Caco-2 (cell line): Measurements from ENCODE around the gene ZNF319. TPM values are rescaled to one million over a fixed set of nuclear protein-coding genes. Genes with fewer than 3 reads are reported as not detected.

Experiments
- BruUV-seq: library from RNA; stranded (reverse); fragments of 400-500 nt; replicated peaks from 2 replicates; lab custom pipeline; 2021; lab: Mats Ljungman, UMichigan
- CTCF ChIA-PET: fragments of 300-600 bp; sonication (Branson Sonifier 250); formaldehyde crosslinking; loops from one replicate; lab custom pipeline; 2022; ENCODE audit warnings: antibody characterized with exemption; lab: Charles Lee
- POLR2A ChIA-PET: fragments of 300-600 bp; sonication (Branson Sonifier 250); formaldehyde crosslinking; loops from one replicate; lab custom pipeline; 2022; ENCODE audit warnings: antibody characterized with exemption; lab: Charles Lee
- DNase-seq, 2 experiments: peaks; one replicate each; pipeline versions ENCODE4 v3.0.0 to v3.0.0-alpha.2; 2020 to 2022
- H3K27me3 ChIP-seq: replicated peaks from 2 replicates; pipeline ENCODE4 v1.6.0; 2011; ENCODE audit warnings: low read length; ENCODE audit not compliant: control insufficient read depth, insufficient read depth
- H3K36me3 ChIP-seq: 2 replicates; pipeline ENCODE4 v1.5.1; 2011; ENCODE audit warnings: low read length; ENCODE audit not compliant: control insufficient read depth, insufficient read depth
- H3K4me1 ChIP-seq: fragments of 250-450 bp; sonication (Bioruptor Pico); 2 replicates; pipeline ENCODE4 v1.5.1; 2020; ENCODE audit warnings: mild to moderate bottlenecking
- H3K4me3 ChIP-seq: 2 replicates; pipeline ENCODE4 v1.5.1; 2011; ENCODE audit warnings: low read depth, mild to moderate bottlenecking, control low read depth, low read length
- H3K9me3 ChIP-seq: fragments of 250-450 bp; sonication (Bioruptor Pico); 2 replicates; pipeline ENCODE4 v1.5.1; 2020; ENCODE audit warnings: mild to moderate bottlenecking, moderate library complexity
- H3K27ac Mint-ChIP-seq: one replicate; pipeline ENCODE4 v1.8.0; 2022; ENCODE audit warnings: mixed read lengths; ENCODE audit not compliant: unreplicated experiment
- H3K27me3 Mint-ChIP-seq: one replicate; pipeline ENCODE4 v1.8.0; 2022; ENCODE audit warnings: mixed read lengths; ENCODE audit not compliant: insufficient read depth, unreplicated experiment
- H3K36me3 Mint-ChIP-seq: one replicate; pipeline ENCODE4 v1.8.0; 2022; ENCODE audit warnings: mild to moderate bottlenecking, mixed read lengths; ENCODE audit not compliant: insufficient read depth, unreplicated experiment
- H3K4me1 Mint-ChIP-seq: one replicate; pipeline ENCODE4 v1.8.0; 2022; ENCODE audit warnings: low read depth, mixed read lengths; ENCODE audit not compliant: unreplicated experiment
- H3K4me3 Mint-ChIP-seq: one replicate; pipeline ENCODE4 v1.8.0; 2022; ENCODE audit warnings: mild to moderate bottlenecking, moderate library complexity, mixed read lengths; ENCODE audit not compliant: unreplicated experiment
- H3K9me3 Mint-ChIP-seq: one replicate; pipeline ENCODE4 v1.8.0; 2022; ENCODE audit warnings: mixed read lengths; ENCODE audit not compliant: unreplicated experiment
- CTCF ChIP-seq, 2 experiments: fragments of 200-600 bp in 1 of 2; IDR thresholded peaks; 1 replicate in 1 of 2; 2 replicates in 1 of 2; pipeline versions ENCODE4 v1.5.1 to v1.8.0; 2011 to 2022; ENCODE audit warnings: antibody characterized with exemption in 1 of 2, control low read depth in 1 of 2, inconsistent platforms in 1 of 2, low read depth in 1 of 2, low read length in 1 of 2, mild to moderate bottlenecking in 1 of 2, moderate library complexity in 1 of 2; ENCODE audit not compliant: insufficient read depth in 1 of 2, severe bottlenecking in 1 of 2, unreplicated experiment in 1 of 2
- intact Hi-C: fragments of 100-400 bp; cut with micrococcal nuclease; formaldehyde crosslinking; loops from one replicate; pipeline ENCODE4 v1.10.0; 2022; ENCODE audit not compliant: unreplicated experiment
- total RNA-seq: library from RNA; stranded (reverse); gene quantifications from 2 replicates; pipeline ENCODE4 v1.2.3, GENCODE V29; 2022

ZNF319 gene
- total RNA-seq, 1 experiment from 2014 or later = 16.3 TPM

- Histone ChIP-seq H3K9me3 (no peaks in the 10 kb centered on the region), H3K36me3 (peaks cover 3% of the 10 kb centered on the region; the same call in 1 of the 2 replicates), H3K27me3 (no peaks in the 10 kb centered on the region), H3K4me3 (no peak overlapping the region), H3K4me1 (peaks cover 8% of the 10 kb centered on the region; the same call in 1 of the 2 replicates)
- Mint-ChIP-seq H3K9me3 (no peaks in the 10 kb centered on the region), H3K27ac (no peak overlapping the region), H3K27me3 (no peaks in the 10 kb centered on the region), H3K36me3 (no peaks in the 10 kb centered on the region), H3K4me3 (no peak overlapping the region), H3K4me1 (no peaks in the 10 kb centered on the region)
- intact Hi-C loops = no loop called here
- no peak for DNase-seq
- no TSS peak for BruUV-seq
- ChIA-PET CTCF (no interaction called here), POLR2A (no interaction called here)
- no peak for TF ChIP-seq CTCF (IDR thresholded peaks at IDR 0.05; ENCODE audit: insufficient read depth in 1 of 2, low read depth in 1 of 2, low read length in 1 of 2, severe bottlenecking in 1 of 2, unreplicated experiment in 1 of 2)
Observed at GRCh38 chr16:58042001-58042885, 41.8 kb upstream of the ZNF319 start.

- no peaks in the 10 kb centered on the region for H3K9me3 Mint-ChIP-seq
- H3K27ac Mint-ChIP-seq = no peak overlapping the region
- H3K4me1 Mint-ChIP-seq = no peaks in the 10 kb centered on the region
- H3K27me3 ChIP-seq = no peaks in the 10 kb centered on the region
- no peaks in the 10 kb centered on the region for H3K9me3 ChIP-seq
- BruUV-seq = no TSS peak
- no peak for TF ChIP-seq CTCF (IDR thresholded peaks at IDR 0.05; ENCODE audit: insufficient read depth in 1 of 2, low read depth in 1 of 2, low read length in 1 of 2, severe bottlenecking in 1 of 2, unreplicated experiment in 1 of 2)
- H3K36me3 Mint-ChIP-seq = peaks cover 5% of the 10 kb centered on the region
- H3K4me1 ChIP-seq = peaks cover under 1% of the 10 kb centered on the region; the same call in 1 of the 2 replicates
- peaks cover 3% of the 10 kb centered on the region; the same call in 1 of the 2 replicates for H3K36me3 ChIP-seq
- intact Hi-C loops = no loop called here
- CTCF ChIA-PET = no interaction called here
- POLR2A ChIA-PET = no interaction called here
- no peak overlapping the region for H3K4me3 ChIP-seq
- no peaks in the 10 kb centered on the region for H3K27me3 Mint-ChIP-seq
- no peak for DNase-seq
- no peak overlapping the region for H3K4me3 Mint-ChIP-seq
Observed at GRCh38 chr16:58041628-58041955, 41.1 kb upstream of the ZNF319 start.

- Mint-ChIP-seq H3K4me1 (no peaks in the 10 kb centered on the region), H3K9me3 (no peaks in the 10 kb centered on the region), H3K4me3 (no peak overlapping the region), H3K36me3 (peaks cover 6% of the 10 kb centered on the region), H3K27me3 (no peaks in the 10 kb centered on the region), H3K27ac (no peak overlapping the region)
- ChIA-PET POLR2A (no interaction called here), CTCF (no interaction called here)
- intact Hi-C loops = no loop called here
- DNase-seq = no peak
- Histone ChIP-seq H3K27me3 (no peaks in the 10 kb centered on the region), H3K4me3 (no peak overlapping the region), H3K4me1 (no peaks in the 10 kb centered on the region), H3K36me3 (peaks cover 3% of the 10 kb centered on the region; the same call in 1 of the 2 replicates), H3K9me3 (no peaks in the 10 kb centered on the region)
- BruUV-seq = no TSS peak
- TF ChIP-seq CTCF (IDR thresholded peaks at IDR 0.05; ENCODE audit: insufficient read depth in 1 of 2, low read depth in 1 of 2, low read length in 1 of 2, severe bottlenecking in 1 of 2, unreplicated experiment in 1 of 2) = no peak
Observed at GRCh38 chr16:58040945-58041627, 40.6 kb upstream of the ZNF319 start.
